HG03108 (cell line): ENCODE data around the gene PLEKHA4.
A peak's percentile ranks its signal among the peaks of the same experiment; 100 is the strongest.
"Not testable (repeated sequence)": the region's sequence is repeated elsewhere in the genome, so short reads cannot be mapped to it uniquely, and the experiment has no call there.

Experiments
- ATAC-seq: cut with Tn5 transposase; IDR thresholded peaks from one replicate; pipeline ENCODE4 v1.9.1; 2021; ENCODE audit warnings: moderate library complexity; ENCODE audit not compliant: unreplicated experiment

The PLEKHA4 gene

GRCh38 chr19:48890551-48890950 lies 22.1 kb upstream of the PLEKHA4 start:
- no peak for ATAC-seq

GRCh38 chr19:48889496-48889895 lies 21.1 kb upstream of the PLEKHA4 start:
- not testable (repeated sequence) for ATAC-seq

GRCh38 chr19:48887861-48888612 lies 19.6 kb upstream of the PLEKHA4 start:
- ATAC-seq, result no peak

GRCh38 chr19:48883726-48884125 lies 15.3 kb upstream of the PLEKHA4 start:
- ATAC-seq, result no peak

- no peak for ATAC-seq
Measured at GRCh38 chr19:48881741-48882657, 13.6 kb upstream of the PLEKHA4 start.

GRCh38 chr19:48879696-48880095 lies 11.3 kb upstream of the PLEKHA4 start:
- ATAC-seq, result not testable (repeated sequence)

- ATAC-seq, result no peak
Measured at GRCh38 chr19:48879025-48879637, 10.7 kb upstream of the PLEKHA4 start.

GRCh38 chr19:48878196-48879024 lies 10.0 kb upstream of the PLEKHA4 start:
- ATAC-seq, result no peak

GRCh38 chr19:48877855-48878195 lies 9.4 kb upstream of the PLEKHA4 start:
- ATAC-seq, result no peak

- ATAC-seq, result not testable (repeated sequence)
Measured at GRCh38 chr19:48876043-48876981, 7.9 kb upstream of the PLEKHA4 start.

- ATAC-seq, result no peak
Measured at GRCh38 chr19:48874303-48875135, 6.1 kb upstream of the PLEKHA4 start.

- no peak for ATAC-seq
Measured at GRCh38 chr19:48873476-48874302, 5.3 kb upstream of the PLEKHA4 start.

- ATAC-seq, result peak; percentile 31
Measured at GRCh38 chr19:48872884-48873475, 4.6 kb upstream of the PLEKHA4 start.

- peak; percentile 27 for ATAC-seq
Measured at GRCh38 chr19:48872182-48872883, 3.9 kb upstream of the PLEKHA4 start, which contains the start of gene PPP1R15A. TSS of gene PPP1R15A (plus strand) at chr19:48872421. CDS start at chr19:48873234, 813 bp downstream.

GRCh38 chr19:48871471-48872181 lies 3.2 kb upstream of the PLEKHA4 start:
- not testable (repeated sequence) for ATAC-seq

- no peak for ATAC-seq
Measured at GRCh38 chr19:48870048-48870447, 1.6 kb upstream of the PLEKHA4 start.
